ENCODE data around the gene POLRMT. TPM values are rescaled to one million over a fixed set of nuclear protein-coding genes. Genes with fewer than 3 reads are reported as not detected.
"Not testable (repeated sequence)": the region's sequence is repeated elsewhere in the genome, so short reads cannot be mapped to it uniquely, and the experiment has no call there.

Gene POLRMT
- total RNA-seq, 1 experiment from 2014 or later, result 139 TPM

GRCh38 chr19:605061-605971 is 28.0 kb downstream of the POLRMT start:
- TF ChIP-seq, protein P1, sequence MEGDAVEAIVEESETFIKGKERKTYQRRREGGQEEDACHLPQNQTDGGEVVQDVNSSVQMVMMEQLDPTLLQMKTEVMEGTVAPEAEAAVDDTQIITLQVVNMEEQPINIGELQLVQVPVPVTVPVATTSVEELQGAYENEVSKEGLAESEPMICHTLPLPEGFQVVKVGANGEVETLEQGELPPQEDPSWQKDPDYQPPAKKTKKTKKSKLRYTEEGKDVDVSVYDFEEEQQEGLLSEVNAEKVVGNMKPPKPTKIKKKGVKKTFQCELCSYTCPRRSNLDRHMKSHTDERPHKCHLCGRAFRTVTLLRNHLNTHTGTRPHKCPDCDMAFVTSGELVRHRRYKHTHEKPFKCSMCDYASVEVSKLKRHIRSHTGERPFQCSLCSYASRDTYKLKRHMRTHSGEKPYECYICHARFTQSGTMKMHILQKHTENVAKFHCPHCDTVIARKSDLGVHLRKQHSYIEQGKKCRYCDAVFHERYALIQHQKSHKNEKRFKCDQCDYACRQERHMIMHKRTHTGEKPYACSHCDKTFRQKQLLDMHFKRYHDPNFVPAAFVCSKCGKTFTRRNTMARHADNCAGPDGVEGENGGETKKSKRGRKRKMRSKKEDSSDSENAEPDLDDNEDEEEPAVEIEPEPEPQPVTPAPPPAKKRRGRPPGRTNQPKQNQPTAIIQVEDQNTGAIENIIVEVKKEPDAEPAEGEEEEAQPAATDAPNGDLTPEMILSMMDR (IDR thresholded peaks at IDR 0.05), result peak; percentile 30; the same call in 1 of the 2 replicates
- H3K4me3 Mint-ChIP-seq; POLR2A ChIA-PET; H3K36me3 Mint-ChIP-seq; H3K4me1 Mint-ChIP-seq; DNase-seq (ENCODE audit: low spot score); CTCF ChIA-PET; H3K27ac Mint-ChIP-seq; H3K27me3 Mint-ChIP-seq (ENCODE audit: low read depth): not testable (repeated sequence)
- ATAC-seq, result peak; percentile 29; the same call in 1 of the 2 replicates
- H3K9me3 Mint-ChIP-seq, result peaks cover 19% of the 10 kb centered on the region

DNA sequence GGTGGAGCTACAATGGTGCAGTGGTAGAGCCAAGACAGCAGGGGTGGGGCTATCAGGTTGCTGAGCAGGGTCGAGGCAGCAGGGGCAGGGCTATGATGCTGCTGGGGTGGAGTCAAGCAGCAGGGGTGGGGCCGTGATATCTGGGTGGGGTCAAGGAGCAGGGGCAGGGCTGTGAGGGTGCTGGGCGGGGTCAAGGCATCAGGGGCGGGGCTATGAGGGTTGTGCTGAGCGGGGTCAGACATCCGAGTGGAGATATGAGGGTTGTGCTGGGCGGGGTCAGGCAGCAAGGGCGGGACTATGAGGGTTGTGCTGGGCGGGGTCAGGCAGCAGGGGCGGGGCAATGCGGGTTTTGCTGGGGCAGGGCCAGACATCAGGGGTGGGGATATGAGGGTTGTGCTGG is 29.0 kb downstream of the POLRMT start:
- POLR2A ChIA-PET, result no interaction called here
- Mint-ChIP-seq H3K9me3 (peaks cover 19% of the 10 kb centered on the region), H3K4me1 (no peaks in the 10 kb centered on the region), H3K27me3 (ENCODE audit: low read depth) (peaks cover 9% of the 10 kb centered on the region), H3K36me3 (peaks cover 9% of the 10 kb centered on the region; the same call in 1 of the 2 replicates), H3K27ac (no peak overlapping the region), H3K4me3 (no peak overlapping the region)
- peak; percentile 65 for ATAC-seq
- CTCF ChIA-PET, result interaction anchor here (0.8 kb wide), 1 partner anchor 20 kb away, joined by 3 read pairs; no protein-coding TSS in a partner anchor
- TF ChIP-seq ZNF396 (CRISPR knock-in tag; IDR thresholded peaks at IDR 0.05; ENCODE audit: borderline replicate concordance), result no peak
- TF ChIP-seq JAZF1 (CRISPR knock-in tag; IDR thresholded peaks at IDR 0.05), result no peak
- no peak for TF ChIP-seq TP53 (CRISPR knock-in tag; IDR thresholded peaks at IDR 0.05)
- TF ChIP-seq NFATC4 (CRISPR knock-in tag; IDR thresholded peaks at IDR 0.05), result no peak
- TF ChIP-seq, protein P2, sequence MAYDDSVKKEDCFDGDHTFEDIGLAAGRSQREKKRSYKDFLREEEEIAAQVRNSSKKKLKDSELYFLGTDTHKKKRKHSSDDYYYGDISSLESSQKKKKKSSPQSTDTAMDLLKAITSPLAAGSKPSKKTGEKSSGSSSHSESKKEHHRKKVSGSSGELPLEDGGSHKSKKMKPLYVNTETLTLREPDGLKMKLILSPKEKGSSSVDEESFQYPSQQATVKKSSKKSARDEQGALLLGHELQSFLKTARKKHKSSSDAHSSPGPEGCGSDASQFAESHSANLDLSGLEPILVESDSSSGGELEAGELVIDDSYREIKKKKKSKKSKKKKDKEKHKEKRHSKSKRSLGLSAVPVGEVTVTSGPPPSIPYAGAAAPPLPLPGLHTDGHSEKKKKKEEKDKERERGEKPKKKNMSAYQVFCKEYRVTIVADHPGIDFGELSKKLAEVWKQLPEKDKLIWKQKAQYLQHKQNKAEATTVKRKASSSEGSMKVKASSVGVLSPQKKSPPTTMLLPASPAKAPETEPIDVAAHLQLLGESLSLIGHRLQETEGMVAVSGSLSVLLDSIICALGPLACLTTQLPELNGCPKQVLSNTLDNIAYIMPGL (CRISPR knock-in tag; IDR thresholded peaks at IDR 0.05), result no peak
- TF ChIP-seq CREB1 (CRISPR knock-in tag; IDR thresholded peaks at IDR 0.05), result no peak
- TF ChIP-seq NR3C1 (CRISPR knock-in tag; conservative IDR thresholded peaks at IDR 0.05; ENCODE audit: low read depth), result no peak
- TF ChIP-seq, protein P3, sequence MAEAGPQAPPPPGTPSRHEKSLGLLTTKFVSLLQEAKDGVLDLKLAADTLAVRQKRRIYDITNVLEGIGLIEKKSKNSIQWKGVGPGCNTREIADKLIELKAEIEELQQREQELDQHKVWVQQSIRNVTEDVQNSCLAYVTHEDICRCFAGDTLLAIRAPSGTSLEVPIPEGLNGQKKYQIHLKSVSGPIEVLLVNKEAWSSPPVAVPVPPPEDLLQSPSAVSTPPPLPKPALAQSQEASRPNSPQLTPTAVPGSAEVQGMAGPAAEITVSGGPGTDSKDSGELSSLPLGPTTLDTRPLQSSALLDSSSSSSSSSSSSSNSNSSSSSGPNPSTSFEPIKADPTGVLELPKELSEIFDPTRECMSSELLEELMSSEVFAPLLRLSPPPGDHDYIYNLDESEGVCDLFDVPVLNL (CRISPR knock-in tag; IDR thresholded peaks at IDR 0.05; ENCODE audit: borderline replicate concordance, low read depth), result no peak
- TF ChIP-seq, protein P4, sequence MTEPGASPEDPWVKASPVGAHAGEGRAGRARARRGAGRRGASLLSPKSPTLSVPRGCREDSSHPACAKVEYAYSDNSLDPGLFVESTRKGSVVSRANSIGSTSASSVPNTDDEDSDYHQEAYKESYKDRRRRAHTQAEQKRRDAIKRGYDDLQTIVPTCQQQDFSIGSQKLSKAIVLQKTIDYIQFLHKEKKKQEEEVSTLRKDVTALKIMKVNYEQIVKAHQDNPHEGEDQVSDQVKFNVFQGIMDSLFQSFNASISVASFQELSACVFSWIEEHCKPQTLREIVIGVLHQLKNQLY (CRISPR knock-in tag; IDR thresholded peaks at IDR 0.05), result no peak
- TF ChIP-seq ZNF671 (CRISPR knock-in tag; IDR thresholded peaks at IDR 0.05), result no peak
- no peak for TF ChIP-seq TEAD1 (CRISPR knock-in tag; IDR thresholded peaks at IDR 0.05)
- no peak for TF ChIP-seq PRDM15 (CRISPR knock-in tag; IDR thresholded peaks at IDR 0.05)
- no peak for DNase-seq (ENCODE audit: low spot score)

DNA sequence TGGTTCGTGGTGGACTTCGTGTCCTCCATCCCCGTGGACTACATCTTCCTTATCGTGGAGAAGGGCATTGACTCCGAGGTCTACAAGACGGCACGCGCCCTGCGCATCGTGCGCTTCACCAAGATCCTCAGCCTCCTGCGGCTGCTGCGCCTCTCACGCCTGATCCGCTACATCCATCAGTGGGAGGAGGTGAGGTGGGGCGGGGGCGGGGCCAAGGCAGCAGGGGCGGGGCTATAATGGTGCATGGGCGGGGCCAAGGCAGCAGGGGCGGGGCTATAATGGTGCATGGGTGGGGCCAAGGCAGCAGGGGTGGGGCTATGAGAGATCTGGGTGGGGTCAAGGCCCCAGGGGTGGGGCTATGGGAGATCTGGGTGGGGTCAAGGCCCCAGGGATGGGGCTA is 29.6 kb downstream of the POLRMT start:
- peaks cover 19% of the 10 kb centered on the region for H3K9me3 Mint-ChIP-seq
- POLR2A ChIA-PET; H3K27me3 Mint-ChIP-seq (ENCODE audit: low read depth); CTCF ChIA-PET; H3K27ac Mint-ChIP-seq; H3K36me3 Mint-ChIP-seq; H3K4me3 Mint-ChIP-seq; DNase-seq (ENCODE audit: low spot score); H3K4me1 Mint-ChIP-seq; ATAC-seq: not testable (repeated sequence)

DNA sequence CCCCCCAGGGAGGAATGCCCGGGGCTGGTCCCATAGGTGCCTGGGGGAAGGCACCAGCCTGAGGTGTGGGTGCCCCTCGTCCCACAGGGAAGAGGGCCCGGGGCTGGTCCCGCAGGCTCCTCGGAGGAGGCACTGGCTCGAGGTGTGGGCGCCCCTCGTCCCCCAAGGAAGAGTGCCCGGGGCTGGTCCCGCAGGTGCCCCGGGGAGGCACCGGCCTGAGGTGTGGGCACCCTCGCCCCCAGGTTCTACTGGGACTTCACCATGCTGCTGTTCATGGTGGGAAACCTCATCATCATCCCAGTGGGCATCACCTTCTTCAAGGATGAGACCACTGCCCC is 30.1 kb downstream of the POLRMT start:
- H3K27ac Mint-ChIP-seq; ATAC-seq; CTCF ChIA-PET; H3K36me3 Mint-ChIP-seq; H3K27me3 Mint-ChIP-seq (ENCODE audit: low read depth); H3K4me1 Mint-ChIP-seq; H3K4me3 Mint-ChIP-seq; POLR2A ChIA-PET; DNase-seq (ENCODE audit: low spot score): not testable (repeated sequence)
- peaks cover 19% of the 10 kb centered on the region for H3K9me3 Mint-ChIP-seq
